GM18498 (cell line): Measurements from ENCODE around the gene PPAN.

Experiments
- ATAC-seq: cut with Tn5 transposase; IDR thresholded peaks from one replicate; pipeline ENCODE4 v1.9.1; 2021; ENCODE audit warnings: mild to moderate bottlenecking, moderate library complexity; ENCODE audit not compliant: unreplicated experiment

Gene PPAN

GRCh38 chr19:10113592-10113963 is 7.4 kb downstream of the PPAN start:
- ATAC-seq: no peak

- no peak for ATAC-seq
These were observed 7.9 kb downstream of the PPAN start for GRCh38 chr19:10113964-10114650.

- no peak for ATAC-seq
These were observed 8.7 kb downstream of the PPAN start for GRCh38 chr19:10114651-10115391.

GRCh38 chr19:10115392-10116084 is 9.4 kb downstream of the PPAN start:
- no peak for ATAC-seq

- ATAC-seq: no peak
These were observed 10.1 kb downstream of the PPAN start for GRCh38 chr19:10116085-10116865.

- ATAC-seq: no peak
These were observed 10.9 kb downstream of the PPAN start for GRCh38 chr19:10116866-10117616.

- ATAC-seq: no peak
These were observed 12.8 kb downstream of the PPAN start for GRCh38 chr19:10118960-10119359.

GRCh38 chr19:10120538-10121189 is 14.5 kb downstream of the PPAN start:
- no peak for ATAC-seq

- ATAC-seq: no peak
These were observed 15.9 kb downstream of the PPAN start for GRCh38 chr19:10122045-10122444.

- no peak for ATAC-seq
These were observed 18.3 kb downstream of the PPAN start for GRCh38 chr19:10124429-10124828.

GRCh38 chr19:10126213-10126639 is 20.1 kb downstream of the PPAN start:
- no peak for ATAC-seq

GRCh38 chr19:10132905-10133304 is 26.7 kb downstream of the PPAN start:
- no peak for ATAC-seq

- no peak for ATAC-seq
These were observed 27.4 kb downstream of the PPAN start for GRCh38 chr19:10133596-10133995.

- no peak for ATAC-seq
These were observed 27.9 kb downstream of the PPAN start for GRCh38 chr19:10134040-10134439.

GRCh38 chr19:10135551-10136334 is 29.6 kb downstream of the PPAN start:
- ATAC-seq: no peak

- ATAC-seq: no peak
These were observed 30.8 kb downstream of the PPAN start for GRCh38 chr19:10136936-10137335.

- no peak for ATAC-seq
These were observed 31.9 kb downstream of the PPAN start for GRCh38 chr19:10137751-10138682.
